NCI-H82 treated with DMSO at 0.1 percent for 48 hours (cell line): Measurements from ENCODE around the gene KPTN.

Experiments
- DNase-seq: peaks from one replicate; lab custom pipeline; 2025; ENCODE audit not compliant: unreplicated experiment; lab: John Stamatoyannopoulos, UW

KPTN gene

DNA sequence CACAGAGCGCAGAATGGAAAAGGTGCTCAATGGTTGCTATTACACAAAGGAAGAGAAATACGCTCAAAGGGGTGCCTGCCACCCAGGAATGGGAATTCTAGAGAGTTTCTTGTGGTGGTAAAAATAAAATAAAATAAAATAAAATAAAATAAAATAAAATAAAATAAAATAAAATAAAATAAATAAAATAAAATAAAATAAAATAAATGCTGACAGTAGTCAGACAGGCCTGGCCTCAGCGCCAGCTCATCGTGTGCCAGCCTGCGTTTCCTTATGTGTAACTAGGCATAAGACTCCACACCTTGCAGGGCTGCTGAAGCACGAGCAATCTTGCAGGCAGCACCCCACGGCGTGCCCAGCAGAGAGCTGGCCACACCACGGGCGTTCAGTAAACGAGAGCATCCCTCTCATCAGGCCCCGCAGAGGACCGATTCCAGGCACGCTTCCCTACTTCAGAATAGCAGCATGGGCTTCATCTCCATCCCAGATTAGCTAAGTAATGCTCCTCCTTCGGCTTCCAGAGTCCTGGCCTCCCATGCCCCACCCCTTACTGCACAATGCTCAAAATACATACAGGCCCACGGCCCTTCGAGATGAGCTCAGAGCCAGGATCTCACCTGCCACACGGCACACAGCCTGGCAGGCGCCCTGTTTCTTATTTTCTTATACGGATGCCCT lies 25.3 kb upstream of the KPTN start:
- DNase-seq, result no peak

- no peak for DNase-seq
Measured at GRCh38 chr19:47508721-47509120, 24.7 kb upstream of the KPTN start.

GRCh38 chr19:47507924-47508553 lies 24.0 kb upstream of the KPTN start:
- DNase-seq, result no peak

DNA sequence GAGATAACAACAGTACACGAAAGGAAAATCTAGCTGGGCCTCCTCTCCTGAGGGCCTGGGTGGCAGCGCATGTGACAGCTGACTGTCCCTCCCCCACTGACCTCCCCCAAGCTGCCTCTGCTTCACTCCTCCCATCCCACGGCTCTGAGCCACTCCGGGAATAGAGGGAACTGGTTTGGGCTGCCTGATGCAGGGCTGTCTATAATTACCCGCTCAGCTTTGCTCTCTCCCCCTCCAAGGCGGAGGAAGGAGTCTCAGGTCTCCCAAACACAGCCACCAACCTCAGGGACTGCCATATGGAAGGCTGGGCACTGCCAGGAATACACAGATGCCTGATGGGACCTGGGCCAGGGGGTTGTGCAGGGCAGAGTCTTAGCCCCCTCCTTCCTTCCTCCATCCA lies 23.0 kb upstream of the KPTN start:
- no peak for DNase-seq

DNA sequence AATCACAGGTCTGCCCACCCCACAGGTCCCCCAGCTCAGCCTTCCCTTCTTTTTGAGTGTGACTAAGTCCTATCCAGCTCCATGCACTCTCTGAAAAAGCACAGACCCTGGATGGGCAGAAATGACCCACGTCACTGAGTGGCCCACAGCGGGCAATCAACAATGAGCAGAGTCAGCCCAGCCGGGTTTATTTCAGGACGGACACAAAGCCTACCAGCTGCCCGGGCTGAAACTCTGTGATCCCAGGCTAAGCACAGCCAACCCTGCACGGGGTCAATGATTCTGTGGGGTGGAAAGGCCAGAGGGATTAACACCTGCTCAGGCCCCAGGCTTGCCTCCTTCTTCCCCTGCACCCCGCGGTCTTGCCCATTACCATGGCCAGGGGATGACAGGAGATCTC lies 22.4 kb upstream of the KPTN start:
- DNase-seq, result no peak

GRCh38 chr19:47505506-47505905 lies 21.5 kb upstream of the KPTN start:
- DNase-seq, result no peak

DNA sequence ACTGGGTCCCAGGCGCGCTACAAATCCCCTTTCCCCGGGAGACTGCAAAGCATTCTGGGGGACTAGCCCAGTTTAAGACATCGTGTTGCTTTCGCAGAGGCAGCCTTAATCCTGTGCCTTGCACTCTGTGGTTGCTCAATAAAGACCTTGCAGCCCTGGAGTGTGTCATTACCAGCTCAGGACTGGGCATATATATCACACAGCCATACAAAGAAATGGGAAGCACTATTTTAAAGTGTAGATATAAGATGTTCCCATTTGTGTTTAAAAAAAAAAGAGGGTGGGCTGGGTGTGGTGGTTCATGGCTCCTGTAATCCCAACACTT lies 19.8 kb upstream of the KPTN start:
- no peak for DNase-seq

GRCh38 chr19:47503130-47503825 lies 19.3 kb upstream of the KPTN start:
- no peak for DNase-seq

- no peak for DNase-seq
Measured at GRCh38 chr19:47499863-47500830, 16.1 kb upstream of the KPTN start.

DNA sequence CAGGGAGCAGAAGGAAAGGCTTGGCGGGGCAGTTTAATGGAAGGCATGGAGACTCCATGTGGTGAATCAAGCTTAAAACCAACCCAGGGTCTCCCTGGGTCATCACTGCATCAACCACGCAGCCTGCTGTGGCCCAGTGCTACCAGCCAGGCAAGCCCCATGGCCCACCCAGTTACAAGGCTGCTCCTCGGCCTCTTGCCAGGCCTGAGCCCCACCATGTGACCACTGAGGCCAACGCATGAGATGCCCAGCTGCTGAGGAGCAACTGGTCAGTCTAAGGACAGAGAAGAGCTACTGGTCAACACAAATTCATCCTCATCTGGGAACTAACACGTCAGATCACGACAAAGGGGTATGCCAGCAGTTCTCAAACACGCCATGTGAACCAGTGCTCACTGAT lies 15.4 kb upstream of the KPTN start:
- no peak for DNase-seq

DNA sequence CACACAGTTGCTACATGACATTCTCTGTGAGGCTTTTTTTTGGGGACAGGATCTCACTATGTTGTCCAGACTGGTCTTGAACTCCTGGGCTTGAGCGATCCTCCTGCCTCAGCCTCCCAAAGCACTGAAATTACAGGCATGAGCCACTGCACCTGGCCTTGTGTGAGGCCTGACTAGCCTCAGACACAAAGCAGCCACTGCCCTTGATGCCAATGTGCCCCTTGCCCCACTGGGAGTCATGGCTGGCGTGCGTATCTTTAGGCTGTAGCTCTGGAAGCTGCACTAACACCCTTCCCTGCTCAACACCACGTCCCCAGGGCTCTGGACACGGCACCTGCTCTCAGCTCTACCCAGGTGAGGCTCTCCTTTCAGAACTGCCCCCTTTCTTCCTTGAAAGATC lies 14.5 kb upstream of the KPTN start:
- DNase-seq, result no peak

- DNase-seq, result no peak
Measured at GRCh38 chr19:47497821-47498520, 14.0 kb upstream of the KPTN start.

GRCh38 chr19:47497050-47497766 lies 13.2 kb upstream of the KPTN start:
- no peak for DNase-seq

DNA sequence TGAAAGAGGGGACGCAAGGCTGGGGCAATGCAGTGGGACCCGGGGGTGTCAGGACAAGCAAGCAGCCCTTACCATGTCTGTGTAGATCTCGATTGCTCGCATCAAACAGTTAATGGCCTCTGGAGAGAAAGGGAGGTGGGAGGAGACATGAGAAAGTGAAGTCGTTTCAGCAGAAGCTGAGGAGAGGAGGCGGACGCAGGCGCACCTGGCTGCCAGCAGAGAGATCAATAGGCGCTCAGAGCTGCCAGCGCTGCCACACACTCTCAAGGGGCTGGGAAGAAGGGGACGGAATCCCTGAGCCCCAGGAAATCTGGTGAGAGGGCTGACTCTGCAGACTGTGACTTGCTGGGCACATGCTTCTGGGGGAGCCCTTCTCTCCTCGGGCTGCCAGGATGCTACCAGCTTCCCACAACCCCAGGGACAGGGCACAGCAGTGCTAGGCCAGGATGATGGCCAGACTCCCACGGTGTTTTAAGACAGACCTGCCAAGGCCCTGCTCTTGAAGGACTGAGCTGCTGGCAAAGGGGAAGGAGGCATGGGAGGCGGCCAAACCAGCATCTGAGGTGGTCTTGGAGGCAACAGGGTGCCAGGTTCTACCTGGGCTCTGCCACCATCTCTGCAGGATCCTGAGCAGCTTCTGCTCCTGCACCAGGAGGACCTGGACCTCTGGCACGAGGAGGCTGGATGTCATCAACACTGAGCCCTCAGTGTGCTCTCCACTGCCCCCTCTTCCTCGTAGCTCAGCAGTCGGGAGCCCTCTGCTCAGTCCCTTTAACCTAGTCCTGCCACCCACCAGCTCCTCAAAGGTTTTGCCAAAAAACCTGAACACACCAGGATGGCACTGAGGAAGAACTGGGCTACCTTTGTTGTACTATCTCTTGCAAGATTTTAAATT lies 11.7 kb upstream of the KPTN start:
- no peak for DNase-seq

DNA sequence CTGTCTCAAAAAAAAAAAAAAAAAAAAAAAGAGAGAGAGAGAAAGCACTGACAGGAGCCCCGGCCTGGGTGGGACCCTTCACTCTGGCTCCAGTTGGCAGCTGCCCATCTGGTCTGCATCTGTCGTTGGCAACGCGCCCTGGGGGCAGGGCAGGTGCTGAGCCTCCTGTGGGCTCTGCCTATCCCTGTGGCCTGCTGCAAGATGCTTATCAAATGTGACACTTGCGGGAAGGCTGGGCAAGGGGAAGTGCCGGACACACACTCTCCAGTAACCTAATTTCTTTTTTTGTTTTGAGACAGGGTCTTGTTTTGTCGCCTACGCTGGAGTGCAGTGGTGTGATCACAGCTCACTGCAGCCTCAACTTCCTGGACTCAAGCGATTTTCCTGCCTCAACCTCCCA lies 10.7 kb upstream of the KPTN start:
- no peak for DNase-seq

- no peak for DNase-seq
Measured at GRCh38 chr19:47494211-47494547, 10.2 kb upstream of the KPTN start.

DNA sequence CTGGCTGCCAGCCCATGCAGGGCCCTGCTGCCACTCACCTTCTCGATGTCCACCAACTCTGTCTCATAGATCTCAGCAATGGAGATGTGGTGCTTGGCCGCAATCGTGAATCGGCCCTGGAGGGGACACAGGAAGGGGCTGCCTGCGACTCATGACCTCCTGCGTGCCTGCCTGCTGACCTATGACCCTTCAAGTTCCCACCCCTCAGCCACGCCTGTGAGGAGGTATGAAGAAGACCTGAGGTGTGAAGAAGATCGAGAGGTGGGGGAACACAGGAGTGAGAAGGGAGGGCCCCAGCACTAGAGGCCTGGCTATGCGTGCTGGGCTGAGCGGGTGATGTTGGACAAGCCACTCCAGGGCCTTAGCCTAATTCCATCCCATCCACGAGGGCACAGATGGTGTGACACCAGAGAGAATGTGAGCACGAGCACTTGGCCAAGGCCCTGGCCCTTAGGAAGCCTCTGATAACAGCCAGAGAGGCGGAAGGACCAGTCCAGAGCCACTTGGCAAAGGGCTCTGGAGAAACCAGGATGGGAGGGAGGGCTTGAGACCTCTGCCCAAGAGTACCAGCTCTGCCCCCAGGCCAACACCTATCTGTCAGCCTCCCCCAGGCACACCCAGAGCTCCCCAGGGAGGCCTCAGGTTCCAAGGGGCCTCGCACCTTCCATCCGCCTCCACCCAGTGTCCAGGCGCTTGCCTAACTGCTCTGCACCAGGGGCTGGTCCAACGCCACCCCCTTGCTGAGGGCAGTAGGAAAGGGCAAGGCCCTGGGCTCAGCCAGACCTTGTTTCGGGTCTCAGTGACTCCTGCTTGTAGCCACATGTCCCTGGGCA lies 9.6 kb upstream of the KPTN start:
- DNase-seq, result no peak

DNA sequence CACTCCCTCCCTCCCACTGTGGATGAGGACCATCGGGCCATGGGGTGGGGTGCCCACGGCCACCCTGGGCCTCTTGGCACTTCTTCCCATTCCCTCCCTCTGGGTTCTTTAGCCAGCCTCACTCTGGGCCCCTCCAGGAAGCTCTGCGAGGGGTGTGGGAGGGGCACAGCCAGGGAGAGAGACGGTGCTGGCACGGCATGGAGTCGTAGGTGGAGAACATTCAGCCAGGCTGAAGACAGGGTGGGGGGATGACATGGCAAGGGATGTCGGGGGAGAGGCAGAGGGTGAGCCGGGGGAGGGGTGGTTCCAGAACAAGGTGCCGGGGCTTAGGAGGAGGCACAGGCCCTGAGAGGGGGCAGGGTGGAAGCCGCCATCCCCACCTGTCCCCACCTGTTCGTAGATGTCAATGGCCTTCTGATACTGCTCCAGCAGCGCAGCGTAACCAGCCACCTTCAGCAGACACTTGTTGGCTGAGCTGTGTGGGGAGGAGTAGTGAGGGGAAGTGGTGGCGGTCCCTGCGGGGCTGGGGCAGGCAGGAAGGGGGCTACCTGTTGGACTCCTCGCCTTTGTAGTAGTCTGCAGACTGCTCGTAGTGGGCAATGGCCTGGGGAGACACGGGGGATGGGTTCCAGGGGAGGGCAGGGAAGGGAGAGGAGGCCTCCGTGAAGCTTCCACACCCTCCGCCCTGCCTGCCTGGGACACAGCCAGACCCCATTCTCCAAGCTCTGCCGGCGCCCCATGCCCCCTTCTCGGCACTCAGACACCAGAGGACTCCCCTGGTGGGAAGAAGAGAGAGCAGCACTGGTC lies 8.8 kb upstream of the KPTN start:
- DNase-seq, result no peak
